ENCODE results near the gene LRRC27. TPM values are rescaled to one million over a fixed set of nuclear protein-coding genes. Genes with fewer than 3 reads are reported as not detected.

Gene LRRC27
- total and polyA plus RNA-seq, 2 of the 4 experiments (the other 2 are of a cell fraction) = 3.8 to 5.3 TPM

- no peak overlapping the region for H3K27ac ChIP-seq (ENCODE audit: insufficient read depth, low read length)
- dilution Hi-C loops (cut with HindIII; ENCODE audit: low sequenced_read_pairs, unreplicated experiment) (no loop called here), in situ Hi-C loops (cut with MboI; ENCODE audit: low sequenced_read_pairs) (no loop called here), intact Hi-C loops (cut with micrococcal nuclease) (no loop called here)
- no peak overlapping the region for H3K56ac ChIP-seq (ENCODE audit: extremely low read depth, insufficient read depth, low read length)
- TF ChIP-seq CEBPB (IDR thresholded peaks at IDR 0.05; ENCODE audit: low read depth, low read length) = peak; percentile 44
- no peak for TF ChIP-seq POLR2A (IDR thresholded peaks at IDR 0.05; ENCODE audit: low read depth, low read length)
- no peak overlapping the region for H2BK5ac ChIP-seq (ENCODE audit: low read depth, low read length, poor library complexity, severe bottlenecking)
- no peak overlapping the region for H4K91ac ChIP-seq (ENCODE audit: insufficient read depth, low read depth, low read length)
- DNase-seq = no peak
- H2BK15ac ChIP-seq (ENCODE audit: low read depth, low read length) = no peak overlapping the region
- H3K4me3 ChIP-seq (ENCODE audit: insufficient read depth, low read depth, low read length) = no peak overlapping the region
- ChIA-PET CTCF (interaction anchor here (0.5 kb wide), 1 partner anchor 12 kb away, joined by 3 read pairs; no protein-coding TSS in a partner anchor), POLR2A (ENCODE audit: unreplicated experiment) (interaction anchor here (0.7 kb wide), 1 partner anchor 374 kb away, joined by 3 read pairs; no protein-coding TSS in a partner anchor)
- no TSS peak for BruUV-seq (replicated peaks)
- no peak overlapping the region for H3K4ac ChIP-seq (ENCODE audit: low read depth, low read length)
- no peak overlapping the region for H4K8ac ChIP-seq (ENCODE audit: low read depth in 2 of 2, low read length in 2 of 2)
- no peaks in the 10 kb centered on the region for H3K9me3 ChIP-seq (ENCODE audit: control insufficient read depth, insufficient read depth, low read length)
- no peak overlapping the region for H4K5ac ChIP-seq (ENCODE audit: low read depth, low read length)
- no peaks in the 10 kb centered on the region for H3K4me1 ChIP-seq (ENCODE audit: control insufficient read depth, insufficient read depth, low read length)
- H3K23ac ChIP-seq (ENCODE audit: low read depth, low read length) = no peak overlapping the region
- ATAC-seq (ENCODE audit: low read depth) = no peak
- no peak overlapping the region for H2AFZ ChIP-seq (replicated peaks; ENCODE audit: low read length, poor library complexity)
- H3K18ac ChIP-seq (ENCODE audit: low read depth, low read length) = no peak overlapping the region
- H3K14ac ChIP-seq (replicated peaks; ENCODE audit: low read depth, low read length) = no peak overlapping the region
- no peaks in the 10 kb centered on the region for H3K9me1 ChIP-seq (ENCODE audit: insufficient read depth, low read length)
- no peaks in the 10 kb centered on the region for H4K20me1 ChIP-seq (ENCODE audit: insufficient read depth, low read length)
- no peak overlapping the region for H2AK5ac ChIP-seq (ENCODE audit: low read depth, low read length)
- no peaks in the 10 kb centered on the region for H3K79me1 ChIP-seq (ENCODE audit: low read depth in 1 of 2, low read length in 2 of 2)
- no peak overlapping the region for H2AK9ac ChIP-seq (replicated peaks; ENCODE audit: low read depth, low read length, poor library complexity)
- H2BK20ac ChIP-seq (ENCODE audit: low read depth, low read length) = no peak overlapping the region
- H2BK120ac ChIP-seq (ENCODE audit: low read depth, low read length) = no peak overlapping the region
- WGBS, 2 experiments (ENCODE audit: extremely low coverage in 2 of 2, insufficient read length in 1 of 2) = no CpG with 5 or more reads among the region's 4 CpGs
- H3K4me2 ChIP-seq (ENCODE audit: low read depth, low read length) = no peak overlapping the region
- no peak overlapping the region for H3K9ac ChIP-seq (ENCODE audit: low read depth, low read length)
- no peaks in the 10 kb centered on the region for H3K27me3 ChIP-seq (ENCODE audit: control insufficient read depth, insufficient read depth, low read length)
- H3K36me3 ChIP-seq (ENCODE audit: control insufficient read depth, insufficient read depth, low read length) = no peaks in the 10 kb centered on the region
These were observed 43.9 kb downstream of the LRRC27 start for GRCh38 chr10:132375795-132376297.
